Nucleus accumbens (tissue), 56 donors: ENCODE data around the gene TLR7.

ENCODE experiments used
- DNase-seq, 56 donors: peaks; one replicate each; lab custom pipeline; 2025; lab: John Stamatoyannopoulos, UW

The TLR7 gene

DNA sequence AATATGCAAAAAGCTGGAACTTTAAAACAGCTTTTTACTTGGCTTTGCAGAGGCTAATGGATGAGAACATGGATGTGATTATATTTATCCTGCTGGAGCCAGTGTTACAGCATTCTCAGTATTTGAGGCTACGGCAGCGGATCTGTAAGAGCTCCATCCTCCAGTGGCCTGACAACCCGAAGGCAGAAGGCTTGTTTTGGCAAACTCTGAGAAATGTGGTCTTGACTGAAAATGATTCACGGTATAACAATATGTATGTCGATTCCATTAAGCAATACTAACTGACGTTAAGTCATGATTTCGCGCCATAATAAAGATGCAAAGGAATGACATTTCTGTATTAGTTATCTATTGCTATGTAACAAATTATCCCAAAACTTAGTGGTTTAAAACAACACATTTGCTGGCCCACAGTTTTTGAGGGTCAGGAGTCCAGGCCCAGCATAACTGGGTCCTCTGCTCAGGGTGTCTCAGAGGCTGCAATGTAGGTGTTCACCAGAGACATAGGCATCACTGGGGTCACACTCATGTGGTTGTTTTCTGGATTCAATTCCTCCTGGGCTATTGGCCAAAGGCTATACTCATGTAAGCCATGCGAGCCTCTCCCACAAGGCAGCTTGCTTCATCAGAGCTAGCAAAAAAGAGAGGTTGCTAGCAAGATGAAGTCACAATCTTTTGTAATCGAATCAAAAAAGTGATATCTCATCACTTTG, 55.2 kb downstream of the TLR7 start:
- DNase-seq: no peak

DNA sequence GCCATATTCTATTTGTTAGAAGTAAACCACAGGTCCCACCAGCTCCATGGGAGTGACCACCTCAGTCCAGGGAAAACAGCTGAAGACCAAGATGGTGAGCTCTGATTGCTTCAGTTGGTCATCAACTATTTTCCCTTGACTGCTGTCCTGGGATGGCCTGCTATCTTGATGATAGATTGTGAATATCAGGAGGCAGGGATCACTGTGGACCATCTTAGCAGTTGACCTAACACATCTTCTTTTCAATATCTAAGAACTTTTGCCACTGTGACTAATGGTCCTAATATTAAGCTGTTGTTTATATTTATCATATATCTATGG, 55.7 kb downstream of the TLR7 start:
- no peak for DNase-seq

DNA sequence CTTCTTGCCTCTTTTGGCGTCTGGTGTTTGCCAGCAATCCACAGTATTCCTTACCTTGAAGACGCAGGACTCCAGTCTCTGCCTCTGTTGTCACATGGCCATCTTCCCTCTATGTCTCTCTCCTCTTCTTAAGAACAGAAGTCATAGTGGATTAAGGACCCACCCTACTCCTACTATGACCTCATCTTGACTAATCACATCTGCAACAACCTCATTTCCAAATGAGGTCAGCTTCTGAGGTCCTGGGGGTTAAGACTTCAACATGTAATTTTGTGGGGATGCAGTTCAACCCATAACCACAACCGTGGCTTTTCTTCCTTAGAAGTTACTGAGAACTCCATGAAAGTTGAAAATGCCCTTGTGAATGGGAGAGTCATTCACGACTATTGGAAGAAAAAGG, 62.8 kb downstream of the TLR7 start:
- no peak for DNase-seq

DNA sequence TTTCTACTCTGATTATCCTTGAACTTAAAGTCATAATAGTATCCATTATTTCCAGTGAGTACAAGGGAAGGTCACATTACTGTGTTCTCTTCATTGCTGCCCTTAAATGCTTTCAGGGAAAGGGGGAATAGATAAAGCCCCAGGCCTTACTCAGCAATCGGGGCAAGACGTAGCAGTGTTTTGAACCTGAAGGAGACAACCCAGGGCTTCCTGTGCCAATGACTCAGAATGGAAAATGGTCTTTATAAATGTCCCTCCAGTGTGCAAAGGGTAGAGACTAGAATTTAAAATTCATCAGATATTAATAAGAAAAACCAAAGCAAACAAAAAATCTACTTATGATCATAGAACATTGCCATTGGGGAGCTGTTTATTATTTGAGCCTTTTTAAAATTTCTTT, 63.3 kb downstream of the TLR7 start:
- no peak for DNase-seq

DNA sequence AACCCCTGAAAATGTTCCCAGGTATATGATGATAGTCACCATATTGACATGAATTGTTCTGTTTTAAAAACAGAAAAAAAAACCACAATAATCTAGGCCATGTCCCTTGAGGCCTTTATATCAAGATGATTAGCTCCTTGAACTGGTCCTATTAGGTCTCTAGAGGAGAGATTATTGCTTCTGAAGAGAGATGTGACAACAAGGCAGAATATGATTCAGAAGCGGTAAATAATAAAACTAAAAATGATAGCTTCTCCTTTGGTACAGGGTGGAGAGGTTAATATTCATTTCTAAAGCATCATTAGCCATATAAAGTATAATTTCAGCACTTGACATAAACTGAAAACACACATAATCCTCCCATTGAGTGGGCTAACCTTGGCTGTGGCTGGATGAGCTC, 65.4 kb downstream of the TLR7 start:
- DNase-seq: no peak

DNA sequence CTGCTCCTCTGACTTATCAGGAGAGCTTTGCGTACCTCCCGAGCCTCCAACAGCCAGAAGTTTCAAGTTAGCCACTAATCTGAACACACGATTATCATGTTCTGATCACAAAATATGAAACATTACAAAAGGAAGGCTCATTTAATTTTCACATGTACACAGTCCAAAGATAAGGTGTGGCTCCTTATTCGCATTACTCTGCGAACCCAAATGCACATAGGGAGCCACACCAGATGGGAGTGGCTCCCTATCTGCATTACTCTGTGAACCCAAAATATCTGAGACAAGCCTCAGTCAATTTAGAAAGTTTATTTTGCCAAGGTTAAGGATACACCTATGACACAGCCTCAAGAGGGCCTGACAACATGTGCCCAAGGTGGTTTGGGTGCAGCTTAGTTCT, 68.0 kb downstream of the TLR7 start:
- no peak for DNase-seq

DNA sequence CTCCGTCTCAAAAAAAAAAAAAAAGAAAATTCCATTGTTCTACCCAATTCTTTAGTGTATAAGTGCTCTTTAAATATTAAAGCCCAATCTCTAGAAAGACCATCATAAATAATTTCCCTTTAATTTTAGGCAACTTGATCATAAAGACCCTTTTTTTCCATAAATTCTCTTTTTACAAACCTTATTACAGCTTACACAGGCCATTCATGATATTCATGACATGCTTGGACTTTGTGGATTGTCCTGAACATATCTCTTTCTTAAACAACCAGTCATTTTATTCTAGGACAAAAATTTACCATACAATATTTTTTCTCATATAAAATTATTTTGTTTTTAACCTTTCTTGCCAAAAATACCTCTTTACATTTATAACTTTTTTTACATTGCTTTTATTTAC, 70.1 kb downstream of the TLR7 start:
- DNase-seq: no peak
